Measurements from ENCODE around the gene DEFB124. TPM values are rescaled to one million over a fixed set of nuclear protein-coding genes. Genes with fewer than 3 reads are reported as not detected.
"Not testable (repeated sequence)": the region's sequence is repeated elsewhere in the genome, so short reads cannot be mapped to it uniquely, and the experiment has no call there.

Gene DEFB124
- total and polyA plus RNA-seq, 2 experiments from 2014 or later = not detected

- Histone ChIP-seq H3K4me3 (peak overlapping the region; percentile 96), H3K4me1 (ENCODE audit: insufficient read depth) (peaks cover 25% of the 10 kb centered on the region), H3K9me2 (ENCODE audit: insufficient read depth) (no peaks in the 10 kb centered on the region), H3K79me2 (ENCODE audit: insufficient read depth) (peaks cover 59% of the 10 kb centered on the region), H3K9me3 (ENCODE audit: low read depth) (no peaks in the 10 kb centered on the region), H2AFZ (peak overlapping the region; percentile 73), H3K36me3 (ENCODE audit: low read depth) (no peaks in the 10 kb centered on the region), H3K4me2 (ENCODE audit: unreplicated experiment) (peak overlapping the region; percentile 97), H3K9ac (peak overlapping the region; percentile 97), H3K27ac (peak overlapping the region; percentile 79), H4K20me1 (ENCODE audit: insufficient read depth) (peaks cover 18% of the 10 kb centered on the region; the same call in 1 of the 2 replicates), H3F3A (ENCODE audit: insufficient read depth) (peaks cover 13% of the 10 kb centered on the region; the same call in 1 of the 2 replicates), H3K27me3 (replicated peaks; ENCODE audit: insufficient read depth) (no peaks in the 10 kb centered on the region)
- DNase-seq = no peak
- TF ChIP-seq EZH2phosphoT487 (IDR thresholded peaks at IDR 0.05; ENCODE audit: insufficient read depth, low read depth) (no peak), EZH2 (IDR thresholded peaks at IDR 0.05; ENCODE audit: insufficient read depth, poor library complexity, severe bottlenecking) (no peak)
- 2% methylated on average over 4 of the region's 4 CpGs for WGBS, 2 experiments (ENCODE audit: low coverage in 1 of 2, low lambda C conversion rate in 2 of 2, missing lambda C conversion rate in 2 of 2)
- in situ Hi-C loops (cut with MboI) = no loop called here
Observed at GRCh38 chr20:31515072-31515774, 40.3 kb upstream of the DEFB124 start.

- DNase-seq = peak; percentile 98
- Histone ChIP-seq H3K79me2 (ENCODE audit: insufficient read depth) (peaks cover 51% of the 10 kb centered on the region), H2AFZ (peak within 1 kb of the TSS; percentile 88), H3K9me3 (ENCODE audit: low read depth) (no peaks in the 10 kb centered on the region), H3K9me2 (ENCODE audit: insufficient read depth) (no peaks in the 10 kb centered on the region), H3K27me3 (replicated peaks; ENCODE audit: insufficient read depth) (no peaks in the 10 kb centered on the region), H3K36me3 (ENCODE audit: low read depth) (no peaks in the 10 kb centered on the region), H3K4me3 (peak within 1 kb of the TSS; percentile 96), H4K20me1 (ENCODE audit: insufficient read depth) (peaks cover 17% of the 10 kb centered on the region; the same call in 1 of the 2 replicates), H3K9ac (peak within 1 kb of the TSS; percentile 97), H3F3A (ENCODE audit: insufficient read depth) (peaks cover 11% of the 10 kb centered on the region; the same call in 1 of the 2 replicates), H3K27ac (peak within 1 kb of the TSS; percentile 79), H3K4me2 (ENCODE audit: unreplicated experiment) (peak within 1 kb of the TSS; percentile 97), H3K4me1 (ENCODE audit: insufficient read depth) (peaks cover 25% of the 10 kb centered on the region)
- 1 to 2% methylated on average over 58 to 71 of the region's 86 CpGs for WGBS, 2 experiments (ENCODE audit: low coverage in 1 of 2, low lambda C conversion rate in 2 of 2, missing lambda C conversion rate in 2 of 2)
- in situ Hi-C loops (cut with MboI) = no loop called here
- no peak for TF ChIP-seq EZH2phosphoT487 (IDR thresholded peaks at IDR 0.05; ENCODE audit: insufficient read depth, low read depth)
- no peak for TF ChIP-seq EZH2 (IDR thresholded peaks at IDR 0.05; ENCODE audit: insufficient read depth, poor library complexity, severe bottlenecking)
Observed at GRCh38 chr20:31514154-31515071, 39.5 kb upstream of the DEFB124 start, which contains the start of gene HM13. Gene HM13 (plus strand): TSS chr20:31514442. CDS start chr20:31514552, 110 bp downstream.

GRCh38 chr20:31508517-31509244 is 33.8 kb upstream of the DEFB124 start:
- H3F3A ChIP-seq (ENCODE audit: insufficient read depth) = no peaks in the 10 kb centered on the region
- no peak overlapping the region for H2AFZ ChIP-seq
- H3K27ac ChIP-seq = no peak overlapping the region
- no peaks in the 10 kb centered on the region for H3K9me3 ChIP-seq (ENCODE audit: low read depth)
- H4K20me1 ChIP-seq (ENCODE audit: insufficient read depth) = no peaks in the 10 kb centered on the region
- no peak overlapping the region for H3K4me3 ChIP-seq
- WGBS, 2 experiments (ENCODE audit: low coverage in 1 of 2, low lambda C conversion rate in 2 of 2, missing lambda C conversion rate in 2 of 2) = 56% methylated on average over 5 of the region's 5 CpGs
- H3K4me1 ChIP-seq (ENCODE audit: insufficient read depth) = no peaks in the 10 kb centered on the region
- no peaks in the 10 kb centered on the region for H3K36me3 ChIP-seq (ENCODE audit: low read depth)
- H3K79me2 ChIP-seq (ENCODE audit: insufficient read depth) = no peaks in the 10 kb centered on the region
- H3K9ac ChIP-seq = no peak overlapping the region
- no peaks in the 10 kb centered on the region for H3K9me2 ChIP-seq (ENCODE audit: insufficient read depth)
- H3K4me2 ChIP-seq (ENCODE audit: unreplicated experiment) = no peak overlapping the region
- DNase-seq = no peak
- no peaks in the 10 kb centered on the region for H3K27me3 ChIP-seq (replicated peaks; ENCODE audit: insufficient read depth)
- in situ Hi-C loops (cut with MboI) = no loop called here
- TF ChIP-seq EZH2phosphoT487 (IDR thresholded peaks at IDR 0.05; ENCODE audit: insufficient read depth, low read depth) = no peak
- TF ChIP-seq EZH2 (IDR thresholded peaks at IDR 0.05; ENCODE audit: insufficient read depth, poor library complexity, severe bottlenecking) = no peak

- no peak overlapping the region for H3K9ac ChIP-seq
- no peaks in the 10 kb centered on the region for H3K9me3 ChIP-seq (ENCODE audit: low read depth)
- H3K27ac ChIP-seq = no peak overlapping the region
- H3K36me3 ChIP-seq (ENCODE audit: low read depth) = no peaks in the 10 kb centered on the region
- TF ChIP-seq EZH2phosphoT487 (IDR thresholded peaks at IDR 0.05; ENCODE audit: insufficient read depth, low read depth) = no peak
- no peak for TF ChIP-seq EZH2 (IDR thresholded peaks at IDR 0.05; ENCODE audit: insufficient read depth, poor library complexity, severe bottlenecking)
- no peak overlapping the region for H3K4me3 ChIP-seq
- H3K4me1 ChIP-seq (ENCODE audit: insufficient read depth) = no peaks in the 10 kb centered on the region
- no peak for DNase-seq
- in situ Hi-C loops (cut with MboI) = no loop called here
- no peak overlapping the region for H3K4me2 ChIP-seq (ENCODE audit: unreplicated experiment)
- H3F3A ChIP-seq (ENCODE audit: insufficient read depth) = no peaks in the 10 kb centered on the region
- no peaks in the 10 kb centered on the region for H3K27me3 ChIP-seq (replicated peaks; ENCODE audit: insufficient read depth)
- no peaks in the 10 kb centered on the region for H3K9me2 ChIP-seq (ENCODE audit: insufficient read depth)
- WGBS, 2 experiments (ENCODE audit: low coverage in 1 of 2, low lambda C conversion rate in 2 of 2, missing lambda C conversion rate in 2 of 2) = 100% methylated on average over 1 of the region's 1 CpG
- no peaks in the 10 kb centered on the region for H4K20me1 ChIP-seq (ENCODE audit: insufficient read depth)
- no peak overlapping the region for H2AFZ ChIP-seq
- H3K79me2 ChIP-seq (ENCODE audit: insufficient read depth) = no peaks in the 10 kb centered on the region
Observed at GRCh38 chr20:31505903-31506302, 31.0 kb upstream of the DEFB124 start.

GRCh38 chr20:31502884-31503673 is 28.2 kb upstream of the DEFB124 start:
- H3K27ac ChIP-seq; H3K9me2 ChIP-seq (ENCODE audit: insufficient read depth); H3K4me3 ChIP-seq; H4K20me1 ChIP-seq (ENCODE audit: insufficient read depth); H3K9ac ChIP-seq; H3K9me3 ChIP-seq (ENCODE audit: low read depth); H3F3A ChIP-seq (ENCODE audit: insufficient read depth); in situ Hi-C loops (cut with MboI); H3K36me3 ChIP-seq (ENCODE audit: low read depth); H3K4me2 ChIP-seq (ENCODE audit: unreplicated experiment); H3K79me2 ChIP-seq (ENCODE audit: insufficient read depth); H3K27me3 ChIP-seq (replicated peaks; ENCODE audit: insufficient read depth); H3K4me1 ChIP-seq (ENCODE audit: insufficient read depth): not testable (repeated sequence)
- DNase-seq = peak; percentile 89
- 22 to 26% methylated on average over 20 of the region's 20 CpGs for WGBS, 2 experiments (ENCODE audit: low coverage in 1 of 2, low lambda C conversion rate in 2 of 2, missing lambda C conversion rate in 2 of 2)
- peak overlapping the region; percentile 30; the same call in 1 of the 2 replicates for H2AFZ ChIP-seq
